ENCODE results near the gene AKR1D1.

DNA sequence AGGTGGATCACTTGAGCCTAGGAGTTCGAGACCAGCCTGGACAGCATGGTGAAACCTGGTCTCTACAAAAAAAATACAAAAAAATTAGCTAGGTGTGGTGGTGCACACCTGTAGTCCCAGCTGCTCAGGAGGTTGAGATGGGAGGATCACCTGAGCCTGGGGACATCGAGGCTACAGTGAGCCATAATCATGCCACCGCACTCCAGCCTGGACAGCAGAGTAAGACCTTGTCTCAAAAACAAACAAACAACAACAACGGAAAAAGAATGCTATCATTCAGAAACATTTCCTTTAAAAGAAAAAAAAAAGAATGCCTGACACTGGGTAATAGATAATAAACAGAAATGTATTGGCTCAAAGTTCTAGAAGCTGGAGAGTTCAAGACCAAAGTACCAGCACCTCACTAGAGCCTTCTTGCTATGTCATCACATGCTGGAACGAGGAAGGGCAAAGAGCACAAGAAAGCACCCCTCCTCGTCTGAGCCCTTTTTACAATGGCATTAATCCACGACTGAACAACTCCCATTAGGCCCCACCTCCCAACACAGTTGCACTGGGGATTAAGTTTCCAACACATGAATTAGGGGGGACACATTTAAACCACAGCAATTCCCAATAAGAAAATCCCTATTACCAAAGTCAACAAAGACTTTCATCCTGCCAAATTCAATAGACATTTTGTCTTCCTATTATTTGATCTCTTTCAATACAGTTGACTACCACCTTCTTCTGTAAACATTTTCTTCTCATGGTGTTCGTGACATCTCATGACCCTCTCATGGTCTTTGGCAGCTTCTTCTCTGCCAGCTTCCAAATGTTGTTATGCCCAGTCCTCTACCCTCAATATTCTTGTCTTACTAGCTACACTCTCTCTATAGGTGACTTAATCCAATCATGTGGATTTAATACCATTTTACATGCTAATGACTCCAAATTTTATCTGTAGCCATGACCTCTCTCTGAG, 20.0 kb downstream of the AKR1D1 start:
- TF ChIP-seq, protein P1, sequence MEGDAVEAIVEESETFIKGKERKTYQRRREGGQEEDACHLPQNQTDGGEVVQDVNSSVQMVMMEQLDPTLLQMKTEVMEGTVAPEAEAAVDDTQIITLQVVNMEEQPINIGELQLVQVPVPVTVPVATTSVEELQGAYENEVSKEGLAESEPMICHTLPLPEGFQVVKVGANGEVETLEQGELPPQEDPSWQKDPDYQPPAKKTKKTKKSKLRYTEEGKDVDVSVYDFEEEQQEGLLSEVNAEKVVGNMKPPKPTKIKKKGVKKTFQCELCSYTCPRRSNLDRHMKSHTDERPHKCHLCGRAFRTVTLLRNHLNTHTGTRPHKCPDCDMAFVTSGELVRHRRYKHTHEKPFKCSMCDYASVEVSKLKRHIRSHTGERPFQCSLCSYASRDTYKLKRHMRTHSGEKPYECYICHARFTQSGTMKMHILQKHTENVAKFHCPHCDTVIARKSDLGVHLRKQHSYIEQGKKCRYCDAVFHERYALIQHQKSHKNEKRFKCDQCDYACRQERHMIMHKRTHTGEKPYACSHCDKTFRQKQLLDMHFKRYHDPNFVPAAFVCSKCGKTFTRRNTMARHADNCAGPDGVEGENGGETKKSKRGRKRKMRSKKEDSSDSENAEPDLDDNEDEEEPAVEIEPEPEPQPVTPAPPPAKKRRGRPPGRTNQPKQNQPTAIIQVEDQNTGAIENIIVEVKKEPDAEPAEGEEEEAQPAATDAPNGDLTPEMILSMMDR (conservative IDR thresholded peaks at IDR 0.05; ENCODE audit: low read depth, low read length), result no peak
- TF ChIP-seq EZH2 (IDR thresholded peaks at IDR 0.05; ENCODE audit: low read length, unreplicated experiment) (no peak), EZH2phosphoT487 (IDR thresholded peaks at IDR 0.05; ENCODE audit: borderline replicate concordance, low read length) (no peak)
